Amniotic stem cell (primary cell): ENCODE measurements around the gene OR4C45.
"Not testable (repeated sequence)": the region's sequence is repeated elsewhere in the genome, so short reads cannot be mapped to it uniquely, and the experiment has no call there.

ENCODE experiments used
- DNase-seq: peaks from one replicate; lab custom pipeline; 2025; lab: John Stamatoyannopoulos, UW

The OR4C45 gene

DNA sequence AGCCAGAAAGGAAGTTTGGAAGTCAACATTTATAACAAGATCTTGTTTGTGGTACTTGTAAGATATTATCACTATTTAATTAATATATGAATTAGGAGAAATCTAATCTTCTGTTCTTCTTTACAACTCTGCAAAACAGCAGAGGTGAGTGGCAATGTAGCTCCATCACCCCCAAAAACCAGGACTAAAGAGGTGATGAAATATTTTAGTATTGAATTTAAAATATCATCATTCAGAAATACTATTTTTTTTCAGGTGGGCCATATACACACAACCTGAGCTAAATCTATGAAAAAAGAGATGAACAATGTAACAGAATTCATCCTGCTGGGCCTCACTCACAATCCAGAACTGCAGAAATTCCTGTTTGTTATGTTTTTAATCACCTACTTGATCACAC, at the start of gene OR4C45:
Gene OR4C45, plus strand, starts transcription at position 301 of the 400 bp plus-strand sequence.
- DNase-seq: no peak

DNA sequence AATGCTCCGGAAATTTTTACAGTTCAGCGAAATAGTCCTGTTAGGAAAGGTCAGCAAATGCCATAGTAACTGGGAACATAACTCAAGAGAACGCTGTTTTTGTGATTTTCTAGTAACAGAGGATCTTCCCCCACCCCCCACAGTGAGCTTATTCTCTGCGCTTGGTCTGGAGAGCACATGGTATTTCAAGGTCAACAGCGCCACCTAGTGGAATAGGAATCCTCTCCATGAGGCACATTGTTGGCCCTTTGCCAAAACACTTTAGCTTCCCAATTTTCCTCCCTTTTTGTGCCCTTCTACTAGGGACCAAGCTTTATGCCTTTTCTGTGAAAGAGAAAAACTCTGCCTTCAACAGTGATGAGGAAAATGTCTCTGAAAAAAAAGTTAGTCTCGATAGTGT, 37.1 kb upstream of the OR4C45 start:
- no peak for DNase-seq

DNA sequence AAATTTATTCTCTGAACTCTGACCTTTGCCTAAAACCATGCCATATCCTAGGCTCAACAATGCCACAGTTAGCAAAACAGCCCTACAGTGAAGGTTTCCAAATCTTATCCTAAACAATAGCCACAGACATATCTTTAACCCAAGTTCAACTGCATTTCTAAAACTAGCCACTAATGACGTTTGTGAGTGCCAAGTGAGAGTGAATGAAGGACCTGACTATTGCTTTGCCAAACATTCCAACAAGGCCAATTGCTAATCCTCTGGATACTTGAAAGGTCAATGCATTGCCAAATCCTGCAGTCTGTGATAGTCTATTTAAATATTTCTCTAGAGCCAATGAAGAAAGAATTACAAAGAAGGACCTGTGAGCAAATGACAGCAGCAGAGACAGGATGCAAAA, 2.5 kb upstream of the OR4C45 start:
- DNase-seq: no peak

DNA sequence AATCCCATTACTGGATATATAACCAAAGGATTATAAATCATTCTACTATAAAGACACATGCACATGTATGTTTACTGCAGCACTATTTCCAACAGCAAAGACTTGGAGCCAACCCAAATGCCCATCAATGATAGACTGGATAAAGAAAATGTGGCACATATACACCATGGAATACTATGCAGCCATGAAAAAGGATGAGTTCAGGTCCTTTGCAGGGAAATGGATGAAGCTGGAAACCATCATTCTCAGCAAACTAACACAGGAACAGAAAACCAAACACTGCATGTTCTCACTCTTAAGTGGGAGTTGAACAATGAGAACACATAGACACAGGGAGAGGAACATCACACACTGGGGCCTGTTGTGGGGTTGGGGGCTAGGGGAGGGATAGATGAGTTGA, 3.6 kb downstream of the OR4C45 start:
- DNase-seq: not testable (repeated sequence)

DNA sequence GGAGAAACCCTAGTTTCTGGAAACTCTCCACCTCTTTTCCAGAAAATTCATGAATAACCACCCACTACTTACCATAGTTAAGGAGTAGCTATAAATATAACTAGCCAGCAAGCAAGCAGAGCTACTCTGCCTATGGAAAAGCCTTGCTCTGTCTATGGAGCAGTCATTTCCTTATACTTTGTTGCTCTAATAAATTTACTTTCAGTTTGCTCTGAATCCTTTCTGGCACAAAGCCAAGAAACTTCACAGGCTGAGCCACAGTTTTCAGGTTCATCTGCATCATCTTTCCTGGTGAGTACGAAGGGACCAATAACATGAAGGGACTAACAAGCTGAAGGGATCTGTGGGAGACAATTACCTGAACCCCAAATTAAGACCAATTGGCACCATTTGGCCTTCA, 4.6 kb downstream of the OR4C45 start:
- no peak for DNase-seq

DNA sequence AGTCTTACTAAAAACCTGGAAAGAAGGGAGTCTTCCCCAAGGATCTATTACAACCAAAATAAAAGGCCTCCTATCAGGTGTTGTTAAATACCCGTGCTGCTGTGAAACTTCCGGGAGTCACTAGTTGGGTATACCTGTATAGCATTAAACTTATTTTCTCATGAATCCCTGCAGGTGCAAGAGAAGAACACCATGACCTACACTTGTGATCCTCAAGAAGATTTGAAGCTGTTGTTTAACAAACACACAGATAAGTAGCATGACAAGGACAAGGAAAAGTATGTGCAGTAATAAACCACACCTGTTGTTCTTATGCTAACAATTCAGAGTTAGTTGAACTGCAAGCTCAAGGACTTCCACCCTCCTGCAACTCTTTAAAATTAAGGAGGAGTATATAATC, 12.0 kb downstream of the OR4C45 start:
- DNase-seq: no peak

DNA sequence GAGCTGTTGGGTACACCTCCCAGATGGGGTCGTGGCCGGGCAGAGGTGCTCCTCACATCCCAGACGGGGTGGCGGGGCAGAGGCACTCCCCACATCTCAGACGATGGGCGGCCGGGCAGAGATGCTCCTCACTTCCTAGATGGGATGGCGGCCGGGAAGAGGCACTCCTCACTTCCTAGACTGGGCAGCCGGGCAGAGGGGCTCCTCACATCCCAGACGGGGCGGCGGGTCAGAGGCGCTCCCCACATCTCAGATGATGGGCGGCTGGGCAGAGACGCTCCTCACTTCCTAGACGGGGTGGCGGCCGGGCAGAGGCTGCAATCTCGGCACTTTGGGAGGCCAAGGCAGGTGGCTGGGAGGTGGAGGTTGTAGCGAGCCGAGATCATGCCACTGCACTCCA, 30.4 kb downstream of the OR4C45 start:
- DNase-seq: not testable (repeated sequence)

DNA sequence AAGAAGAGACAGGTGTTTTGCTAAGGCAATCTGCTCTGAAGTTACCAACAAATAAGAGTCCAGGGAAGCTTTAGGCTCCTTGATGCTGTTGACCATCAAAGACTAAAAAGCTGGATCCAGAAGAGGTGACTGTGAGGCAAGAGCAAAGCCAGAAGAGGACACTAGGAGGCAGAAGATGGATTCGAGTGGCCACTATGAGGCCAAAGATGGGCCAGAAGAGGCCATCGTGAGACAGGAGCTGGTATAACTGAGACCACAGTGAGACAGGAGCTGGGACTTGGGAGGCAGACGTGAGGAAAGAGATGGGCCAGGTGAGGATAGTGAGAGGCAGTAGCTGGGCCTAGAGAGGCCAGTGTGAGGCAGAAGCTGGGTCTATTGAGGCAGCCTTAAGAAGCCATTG, 37.7 kb downstream of the OR4C45 start:
- DNase-seq: no peak

DNA sequence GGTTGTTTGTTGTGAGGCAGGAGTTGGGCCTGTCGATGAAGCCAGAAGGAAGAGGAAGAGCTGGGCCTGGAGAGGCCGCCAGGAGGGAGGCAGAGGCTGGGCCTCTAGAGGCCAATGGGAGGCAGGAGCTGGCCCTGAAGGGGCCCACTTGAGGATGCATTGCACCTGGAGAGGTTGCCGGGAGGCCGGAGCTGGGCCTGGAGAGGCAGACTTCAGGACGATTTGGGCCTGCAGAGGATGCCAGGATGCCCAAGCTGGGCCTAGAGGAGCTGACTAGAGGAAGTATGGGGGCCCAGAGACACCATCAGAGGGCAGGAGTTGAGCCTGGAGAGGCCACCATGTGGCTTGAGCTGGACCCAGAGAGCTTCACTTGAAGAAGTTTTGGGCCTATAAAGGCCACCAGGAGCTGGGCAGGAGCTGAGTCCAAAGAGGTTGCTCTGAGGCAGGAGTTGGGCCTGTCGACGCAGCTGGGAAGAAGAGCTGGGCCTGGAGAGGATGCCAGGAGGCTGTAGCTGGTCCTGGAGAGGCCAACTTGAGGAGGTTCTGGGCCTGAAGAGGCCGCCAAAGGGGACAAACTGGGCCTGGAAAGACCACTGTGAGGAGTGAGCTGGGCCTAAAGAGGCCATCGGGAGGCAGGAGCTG, 39.0 kb downstream of the OR4C45 start:
- DNase-seq: no peak

DNA sequence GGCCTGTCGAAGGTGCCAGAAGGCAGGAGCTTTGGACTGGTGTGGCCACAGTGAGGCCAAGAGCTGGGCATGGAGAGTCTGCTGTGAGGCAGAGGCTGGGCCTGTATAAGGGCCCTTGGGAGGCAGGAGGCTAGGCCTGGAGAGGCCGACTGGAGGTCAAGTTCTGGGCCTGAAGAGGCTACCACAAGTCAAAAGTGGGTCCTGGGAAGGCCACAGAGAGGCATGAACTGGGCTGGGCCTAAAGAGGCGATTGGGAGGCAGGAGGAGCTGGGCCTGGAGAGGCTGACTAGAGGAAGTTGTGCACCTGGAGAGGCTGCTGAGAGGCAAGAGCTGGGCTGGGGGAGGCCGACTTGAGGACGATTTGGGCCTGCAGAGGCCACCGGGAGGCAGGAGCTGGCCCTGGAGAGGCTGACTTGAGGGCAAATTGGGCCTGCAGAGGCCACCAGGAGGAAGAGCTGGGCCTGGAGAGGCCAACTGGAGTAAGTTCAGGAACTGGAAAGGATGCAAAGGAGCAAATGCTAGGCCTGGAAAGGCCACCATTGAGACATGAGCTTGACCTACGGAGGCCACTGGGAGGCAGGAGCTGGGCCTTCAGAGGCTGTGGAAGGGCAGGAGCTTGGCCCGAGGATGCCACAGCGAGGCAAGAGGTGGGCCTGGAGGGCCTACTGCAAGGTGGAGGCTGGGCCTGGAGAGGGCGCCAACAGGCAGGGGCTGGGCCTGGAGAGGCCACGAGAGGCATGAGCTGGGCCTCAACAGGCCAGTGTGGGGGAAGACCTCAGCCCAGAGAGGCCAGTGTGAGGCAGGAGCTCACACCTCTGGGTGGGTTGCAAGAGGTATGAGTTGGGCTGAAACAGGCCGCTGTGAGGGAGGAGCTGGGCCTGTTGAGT, 39.8 kb downstream of the OR4C45 start:
- no peak for DNase-seq

DNA sequence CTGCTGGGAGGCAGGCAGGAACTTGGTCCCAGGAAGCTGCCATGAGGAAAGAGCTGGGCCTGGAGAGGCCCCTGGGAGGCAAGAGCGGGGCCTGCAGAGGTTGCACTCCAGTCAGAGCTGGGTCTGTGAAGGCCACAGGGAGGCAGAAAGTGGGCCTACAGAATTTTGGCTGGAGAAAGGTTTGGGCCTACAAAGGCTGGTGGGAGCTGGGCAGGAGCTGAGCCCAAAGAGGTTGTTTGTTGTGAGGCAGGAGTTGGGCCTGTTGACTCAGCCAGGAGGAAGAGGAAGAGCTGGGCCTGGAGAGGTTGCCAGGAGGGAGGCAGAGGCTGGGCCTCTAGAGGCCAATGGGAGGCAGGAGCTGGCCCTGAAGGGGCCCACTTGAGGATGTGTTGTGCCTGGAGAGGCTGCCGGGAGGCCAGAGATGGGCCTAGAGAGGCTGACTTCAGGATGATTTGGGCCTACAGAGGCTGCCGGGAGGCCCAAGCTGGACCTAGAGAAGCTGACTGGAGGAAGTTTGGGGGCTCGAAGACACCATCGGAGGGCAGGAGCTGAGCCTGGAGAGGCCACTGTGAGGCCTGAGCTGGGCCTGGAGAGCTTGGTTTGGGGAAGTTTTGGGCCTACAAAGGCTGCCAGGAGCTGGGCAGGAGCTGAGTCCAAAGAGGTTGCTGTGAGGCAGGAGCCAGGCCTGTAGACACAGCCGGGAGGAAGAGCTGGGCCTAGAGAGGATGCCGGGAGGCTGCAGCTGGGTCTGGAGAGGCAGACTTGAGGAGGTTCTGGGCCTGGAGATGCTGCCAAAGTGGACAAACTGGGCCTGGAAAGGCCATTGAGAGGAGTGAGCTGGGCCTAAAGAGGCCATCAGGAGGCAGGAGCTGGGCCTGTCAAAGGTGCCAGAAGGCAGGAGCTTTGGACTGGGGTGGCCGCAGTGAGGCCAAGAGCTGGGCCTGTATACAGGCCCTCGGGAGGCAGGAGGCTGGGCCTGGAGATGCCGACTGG, 40.7 kb downstream of the OR4C45 start:
- DNase-seq: no peak

DNA sequence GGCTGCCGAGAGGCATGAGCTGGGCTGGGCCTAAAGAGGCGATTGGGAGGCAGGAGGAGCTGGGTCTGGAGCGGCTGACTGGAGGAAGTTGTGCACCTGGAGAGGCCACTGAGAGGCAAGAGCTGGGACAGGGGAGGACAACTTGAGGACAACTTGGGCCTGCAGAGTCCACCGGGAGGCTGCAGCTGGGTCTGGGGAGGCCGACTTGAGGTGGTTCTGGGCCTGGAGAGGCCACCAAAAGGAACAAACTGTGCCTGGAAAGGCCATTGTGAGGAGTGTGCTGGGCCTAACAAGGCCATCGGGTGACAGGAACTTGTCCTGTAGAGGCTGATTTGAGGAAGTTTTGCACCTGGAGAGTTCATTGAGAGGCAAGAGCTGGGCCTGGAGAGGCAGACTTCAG, 41.5 kb downstream of the OR4C45 start:
- DNase-seq: no peak

DNA sequence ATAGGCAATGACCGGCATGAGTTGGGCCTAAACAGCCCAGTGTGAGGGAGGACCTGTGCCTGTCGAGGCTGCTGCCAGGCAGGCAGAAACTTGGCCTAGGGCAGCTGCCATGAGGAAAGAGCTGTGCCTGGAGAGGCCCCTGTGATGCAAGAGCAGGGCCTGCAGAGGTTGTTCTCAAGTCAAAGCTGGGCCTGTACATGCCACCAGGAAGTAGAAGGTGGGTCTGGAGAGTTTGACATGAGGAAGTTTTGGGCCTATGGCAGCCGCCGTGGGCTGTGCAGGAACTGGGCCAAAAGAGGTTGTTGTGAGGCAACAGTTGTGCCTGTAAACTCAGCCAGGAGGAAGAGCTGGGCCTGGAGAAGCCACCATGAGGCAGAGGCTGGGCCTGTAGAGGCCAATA, 43.2 kb downstream of the OR4C45 start:
- no peak for DNase-seq

DNA sequence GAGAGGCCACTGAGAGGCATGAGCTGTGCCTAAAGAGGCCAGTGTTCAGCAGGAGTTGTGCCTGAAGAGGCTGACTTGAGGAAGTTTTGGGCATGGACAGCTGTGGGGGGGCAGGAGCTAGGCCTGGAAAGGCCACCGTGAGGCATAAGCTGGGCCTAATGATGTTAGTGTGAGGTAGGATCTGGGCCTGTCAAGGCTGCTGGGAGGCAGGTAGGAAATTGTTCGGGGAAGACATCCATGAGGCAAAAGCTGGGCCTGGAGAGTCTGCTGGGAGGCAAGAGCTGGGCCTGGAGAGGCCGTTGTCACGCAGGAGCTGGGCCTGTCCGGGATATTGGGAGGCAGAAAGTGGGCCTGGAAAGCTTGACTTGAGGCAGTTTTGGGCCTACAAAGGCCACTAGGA, 44.9 kb downstream of the OR4C45 start:
- no peak for DNase-seq

DNA sequence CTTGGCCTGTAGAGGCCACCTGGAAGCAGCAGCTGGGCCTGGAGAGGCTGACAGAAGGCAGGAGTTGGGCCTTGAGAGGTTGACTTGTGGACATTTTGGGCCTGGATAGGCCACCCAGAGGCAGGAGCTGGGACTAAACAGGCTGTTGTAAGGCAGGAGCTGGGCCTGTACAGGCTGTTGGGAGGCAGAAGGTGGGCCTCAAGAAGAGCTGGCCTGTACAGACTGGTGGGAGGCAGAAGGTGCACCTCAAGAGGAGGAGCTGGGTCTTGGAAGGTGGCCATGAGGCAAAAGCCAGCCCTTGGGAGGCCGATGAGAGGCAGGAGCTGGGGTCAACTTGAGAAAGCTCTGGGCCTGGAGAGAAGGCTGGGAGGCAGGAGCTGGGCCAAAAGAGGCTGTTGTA, 45.3 kb downstream of the OR4C45 start:
- DNase-seq: no peak

DNA sequence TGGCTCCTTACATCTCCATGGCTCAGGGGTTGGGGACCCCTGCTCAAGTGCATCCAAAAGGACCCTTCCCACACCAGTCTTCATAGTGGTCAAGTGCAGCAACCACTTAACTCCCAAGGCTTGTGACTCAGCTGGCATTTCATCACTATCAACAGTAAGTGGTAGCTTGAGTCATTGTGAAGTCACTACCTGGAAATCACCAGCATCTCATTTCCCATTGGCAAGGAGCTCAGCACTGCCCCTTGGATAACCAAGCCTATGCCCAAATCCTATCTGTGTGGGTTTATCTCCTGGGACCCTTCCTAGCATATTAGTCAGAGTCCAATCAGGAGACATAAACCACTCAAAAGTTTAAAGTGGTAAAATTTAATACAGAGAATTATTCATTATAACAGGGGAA, 46.3 kb downstream of the OR4C45 start:
- DNase-seq: not testable (repeated sequence)

DNA sequence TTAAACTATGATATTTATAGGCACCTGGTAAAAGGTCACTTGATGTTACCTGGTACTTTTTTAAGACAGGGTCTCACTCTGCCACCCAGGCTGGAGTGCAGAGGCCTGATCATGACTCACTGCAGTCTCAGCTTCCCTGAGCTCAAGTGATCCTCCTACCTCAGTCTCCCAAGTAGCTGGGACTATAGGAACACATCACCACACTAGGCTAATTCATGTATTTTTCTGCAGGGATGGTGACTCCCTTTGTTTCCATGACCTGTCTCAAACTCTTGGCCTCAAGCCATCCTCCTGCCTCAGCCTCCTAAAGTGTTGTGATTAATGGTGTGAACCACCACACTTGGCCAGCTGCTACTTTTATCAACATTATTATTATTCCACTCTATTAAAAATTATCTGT, 47.6 kb downstream of the OR4C45 start:
- no peak for DNase-seq
